CD4-positive, CD25-positive, alpha-beta regulatory T cell (primary cell): Measurements from ENCODE around the gene ADM. TPM values are rescaled to one million over a fixed set of nuclear protein-coding genes. Genes with fewer than 3 reads are reported as not detected.

Source experiments
- ATAC-seq, 2 donors: fragments of 150-1000 bp; cut with Tn5 transposase; one replicate each; pipeline ENCODE4 v1.10.0; 2021; ENCODE audit warnings: low read depth in 2 of 2, moderate number of reproducible peaks in 2 of 2, moderate library complexity in 1 of 2
- DNase-seq, 3 donors: peaks; one replicate each; pipeline versions ENCODE4 v3.0.0 to v3.0.0-alpha.2; 2012 to 2022; ENCODE audit warnings: mixed read lengths in 1 of 3
- H3K27ac ChIP-seq: one replicate; pipeline ENCODE4 v1.7.0; 2013; ENCODE audit warnings: mild to moderate bottlenecking, low read length; ENCODE audit not compliant: insufficient read depth, poor library complexity, severe bottlenecking
- H3K27me3 ChIP-seq: one replicate; pipeline ENCODE4 v1.7.0; 2013; ENCODE audit warnings: low read length; ENCODE audit not compliant: control insufficient read depth, insufficient read depth
- H3K36me3 ChIP-seq: one replicate; pipeline ENCODE4 v1.7.0; 2013; ENCODE audit warnings: mild to moderate bottlenecking, low read length, moderate library complexity; ENCODE audit not compliant: control insufficient read depth, insufficient read depth
- H3K4me1 ChIP-seq: 2 replicates; pipeline ENCODE4 v1.7.0; 2013; ENCODE audit warnings: mild to moderate bottlenecking, low read length; ENCODE audit not compliant: insufficient read depth, control insufficient read depth, poor library complexity, severe bottlenecking
- H3K4me3 ChIP-seq: one replicate; pipeline ENCODE4 v1.7.0; 2013; ENCODE audit warnings: low read depth, mild to moderate bottlenecking, low read length, moderate library complexity
- H3K9me3 ChIP-seq, 2 experiments: 1 replicate in 1 of 2; 2 replicates in 1 of 2; pipeline ENCODE4 v1.7.0; 2013; ENCODE audit warnings: low read length in 2 of 2, mild to moderate bottlenecking in 1 of 2, moderate library complexity in 1 of 2; ENCODE audit not compliant: control insufficient read depth in 2 of 2
- H3K27ac Mint-ChIP-seq, 3 donors: one replicate each; pipeline ENCODE4 v1.8.0; 2020 to 2022; ENCODE audit warnings: mild to moderate bottlenecking in 3 of 3, mixed read lengths in 3 of 3, moderate library complexity in 2 of 3
- H3K27me3 Mint-ChIP-seq: one replicate; pipeline ENCODE4 v1.8.0; 2022; ENCODE audit warnings: mild to moderate bottlenecking, mixed read lengths
- H3K36me3 Mint-ChIP-seq: one replicate; pipeline ENCODE4 v1.8.0; 2020; ENCODE audit warnings: mixed read lengths
- H3K4me1 Mint-ChIP-seq, 4 donors: one replicate each; pipeline ENCODE4 v1.8.0; 2020 to 2022; ENCODE audit warnings: mixed read lengths in 4 of 4, mild to moderate bottlenecking in 1 of 4
- H3K4me3 Mint-ChIP-seq, 4 donors: one replicate each; pipeline ENCODE4 v1.8.0; 2020 to 2022; ENCODE audit warnings: mild to moderate bottlenecking in 4 of 4, mixed read lengths in 4 of 4, moderate library complexity in 3 of 4
- H3K9me3 Mint-ChIP-seq, 7 donors: one replicate each; pipeline ENCODE4 v1.8.0; 2020 to 2022; ENCODE audit warnings: mixed read lengths in 7 of 7, mild to moderate bottlenecking in 3 of 7, moderate library complexity in 2 of 7
- polyA plus RNA-seq, 4 donors: library from polyadenylated mRNA; unstranded; fragments of 300-500 nt; fragmentation: Illumina TruSeq; gene quantifications; one replicate each; pipeline ENCODE4 v1.2.3, GENCODE V29; 2021
- total RNA-seq: library from RNA; stranded (reverse); gene quantifications from one replicate; pipeline ENCODE4 v1.2.3, GENCODE V29; 2022

Gene ADM
- total and polyA plus RNA-seq, 5 donors from 2014 or later: 0.39 TPM; not detected in 4

DNA sequence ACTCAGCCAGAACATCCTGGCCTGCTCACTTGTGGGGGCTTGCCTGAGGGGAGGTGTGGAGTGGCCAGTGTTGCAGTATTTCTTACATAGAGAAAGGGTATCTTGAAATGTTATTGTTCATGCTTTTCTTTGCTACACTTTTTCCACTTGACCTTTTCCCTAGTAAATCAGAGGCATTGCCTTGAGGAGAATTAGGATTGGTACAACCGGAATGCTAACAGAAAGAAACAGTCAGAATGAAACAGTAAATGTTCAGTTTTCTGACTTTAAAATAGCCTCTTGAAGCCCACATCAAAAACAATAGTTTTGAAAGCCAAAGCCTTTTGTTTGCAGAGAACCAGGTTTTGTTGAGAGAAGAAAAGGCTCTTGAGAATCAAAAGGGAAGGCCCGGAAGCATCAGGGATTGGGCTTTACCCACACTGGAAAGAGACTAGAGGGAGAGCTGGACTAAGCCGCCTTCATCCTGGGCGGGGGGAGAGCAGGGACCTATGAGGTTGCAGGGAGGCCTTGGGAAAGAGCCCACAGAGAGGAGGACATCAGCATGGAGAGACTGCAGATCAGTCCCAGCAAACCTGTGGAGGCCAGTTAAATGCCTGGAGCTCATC is 12.4 kb downstream of the ADM start:
- Histone ChIP-seq H3K27ac (no peak overlapping the region), H3K36me3 (no peaks in the 10 kb centered on the region), H3K9me3 (no peaks in the 10 kb centered on the region), H3K27me3 (peaks cover 13% of the 10 kb centered on the region), H3K4me1 (no peaks in the 10 kb centered on the region), H3K4me3 (no peak overlapping the region)
- Mint-ChIP-seq H3K36me3 (no peaks in the 10 kb centered on the region), H3K4me1 (peaks cover 0 to 2% (median 0%) of the 10 kb centered on the region in 4 donors), H3K27me3 (peaks cover 32% of the 10 kb centered on the region), H3K27ac (no peak overlapping the region), H3K9me3 (no peaks in the 10 kb centered on the region), H3K4me3 (no peak overlapping the region)
- no peak for DNase-seq
- ATAC-seq: no peak

DNA sequence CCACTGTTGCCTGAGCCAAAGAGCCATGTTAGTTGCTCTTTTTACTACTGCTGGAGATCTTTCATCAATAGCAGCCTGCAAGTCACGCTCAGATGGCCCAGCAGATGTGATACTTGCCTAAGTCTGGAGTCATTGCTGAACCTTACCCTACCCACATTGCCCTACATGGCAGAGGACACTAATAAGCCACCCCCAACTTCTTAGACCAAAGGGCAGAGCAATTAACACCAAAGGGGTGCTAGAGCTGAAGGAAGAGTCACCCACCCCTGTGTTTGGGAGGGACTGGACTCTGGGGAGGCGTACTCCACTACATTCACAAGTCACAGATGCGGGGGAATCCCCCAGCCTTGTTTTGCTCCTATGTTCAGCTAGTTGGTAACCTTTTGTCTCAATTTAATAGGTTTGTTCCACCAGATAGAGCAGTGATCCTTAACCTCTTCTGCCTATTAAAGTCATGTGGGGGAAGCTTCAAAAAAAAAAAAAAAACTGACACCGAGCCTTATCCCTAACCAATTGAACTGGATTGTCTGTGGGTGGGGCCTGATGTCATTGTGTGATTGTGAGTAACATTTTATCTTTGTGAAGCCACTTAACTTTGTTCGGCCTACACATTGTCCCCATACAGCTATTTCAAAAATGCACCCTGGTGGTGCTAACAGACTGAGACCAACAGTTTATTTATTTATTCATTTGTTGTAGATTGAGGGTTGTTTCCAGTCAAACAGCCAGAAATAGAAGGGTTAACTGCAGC is 13.1 kb downstream of the ADM start:
- no peaks in the 10 kb centered on the region for H3K36me3 ChIP-seq
- Mint-ChIP-seq H3K9me3 (no peaks in the 10 kb centered on the region), H3K36me3 (no peaks in the 10 kb centered on the region), H3K4me3 (no peak overlapping the region), H3K4me1 (peaks cover 0 to 4% (median 0%) of the 10 kb centered on the region in 4 donors), H3K27ac (no peak overlapping the region), H3K27me3 (peaks cover 25% of the 10 kb centered on the region)
- H3K4me1 ChIP-seq: no peaks in the 10 kb centered on the region
- no peak for DNase-seq
- H3K4me3 ChIP-seq: no peak overlapping the region
- H3K9me3 ChIP-seq: no peaks in the 10 kb centered on the region
- peaks cover 12% of the 10 kb centered on the region for H3K27me3 ChIP-seq
- ATAC-seq: peak in 1 of 2 donors; percentile 40
- no peak overlapping the region for H3K27ac ChIP-seq

DNA sequence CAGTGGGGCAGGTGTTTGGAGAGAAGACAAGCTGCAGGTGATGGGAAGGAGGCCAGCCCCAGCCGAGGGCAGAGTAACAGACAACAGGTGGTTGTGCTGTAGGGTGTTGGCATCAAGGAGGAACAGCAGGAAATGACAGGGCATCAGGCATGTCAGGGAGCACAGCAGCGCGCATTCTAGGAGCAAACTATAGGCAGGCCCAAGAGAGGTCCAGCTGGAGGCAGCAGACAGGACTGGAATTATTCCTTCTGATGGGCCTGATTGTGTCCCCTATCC is 13.6 kb downstream of the ADM start:
- no peak overlapping the region for H3K4me3 ChIP-seq
- H3K4me1 ChIP-seq: no peaks in the 10 kb centered on the region
- Mint-ChIP-seq H3K4me1 (peaks cover 0 to 4% (median 0%) of the 10 kb centered on the region in 4 donors), H3K36me3 (no peaks in the 10 kb centered on the region), H3K9me3 (no peaks in the 10 kb centered on the region), H3K27me3 (peaks cover 23% of the 10 kb centered on the region), H3K27ac (no peak overlapping the region), H3K4me3 (no peak overlapping the region)
- DNase-seq (no peak), ATAC-seq (no peak)
- H3K36me3 ChIP-seq: no peaks in the 10 kb centered on the region
- peaks cover 12% of the 10 kb centered on the region for H3K27me3 ChIP-seq
- no peaks in the 10 kb centered on the region for H3K9me3 ChIP-seq
- no peak overlapping the region for H3K27ac ChIP-seq

DNA sequence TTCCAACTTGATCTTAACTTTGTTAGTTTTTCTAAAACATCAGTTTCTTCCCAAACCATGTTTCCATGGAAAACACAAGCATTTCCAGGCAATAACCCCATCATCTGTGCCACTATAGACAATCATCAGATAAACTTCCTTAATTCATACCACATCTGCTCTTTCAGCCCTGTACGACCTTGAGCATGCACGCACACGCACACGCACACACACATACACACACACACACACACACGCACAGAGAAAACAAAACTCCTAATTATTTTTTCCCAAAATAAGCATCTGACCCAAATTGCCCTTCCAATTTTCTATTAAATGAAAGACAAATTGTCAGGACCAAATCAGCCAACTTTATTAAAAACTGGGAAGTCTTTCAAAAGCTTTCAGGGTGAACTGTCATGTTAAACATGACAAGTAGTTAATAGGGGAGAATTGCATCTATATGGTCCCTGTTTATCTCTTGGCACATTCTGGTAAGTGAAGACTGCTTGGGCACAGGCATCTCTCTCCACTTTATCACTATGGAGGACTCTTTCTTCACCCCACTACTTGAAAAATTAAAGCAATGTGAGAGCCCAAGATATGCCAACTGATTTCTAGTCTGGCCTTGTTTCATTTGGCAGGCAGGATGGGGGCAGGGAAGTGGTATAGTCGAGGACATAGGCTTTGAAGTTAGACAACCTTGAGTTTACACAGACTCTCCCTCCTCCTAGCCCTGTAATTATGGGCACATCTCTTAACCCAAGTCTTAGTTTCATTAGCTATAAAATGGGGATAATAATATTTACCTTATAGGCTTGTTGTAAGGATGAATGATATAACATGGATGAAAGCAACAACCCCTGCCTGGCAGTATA is 15.1 kb downstream of the ADM start:
- DNase-seq (no peak), ATAC-seq (no peak)
- peaks cover 0 to 4% (median 0%) of the 10 kb centered on the region in 4 donors for H3K4me1 Mint-ChIP-seq
- H3K36me3 Mint-ChIP-seq: no peaks in the 10 kb centered on the region
- Histone ChIP-seq H3K27me3 (peaks cover 10% of the 10 kb centered on the region), H3K4me3 (no peak overlapping the region), H3K4me1 (no peaks in the 10 kb centered on the region), H3K36me3 (no peaks in the 10 kb centered on the region), H3K27ac (no peak overlapping the region), H3K9me3 (no peaks in the 10 kb centered on the region)
- no peaks in the 10 kb centered on the region for H3K9me3 Mint-ChIP-seq
- H3K27me3 Mint-ChIP-seq: peaks cover 26% of the 10 kb centered on the region
- no peak overlapping the region for H3K4me3 Mint-ChIP-seq
- H3K27ac Mint-ChIP-seq: no peak overlapping the region

DNA sequence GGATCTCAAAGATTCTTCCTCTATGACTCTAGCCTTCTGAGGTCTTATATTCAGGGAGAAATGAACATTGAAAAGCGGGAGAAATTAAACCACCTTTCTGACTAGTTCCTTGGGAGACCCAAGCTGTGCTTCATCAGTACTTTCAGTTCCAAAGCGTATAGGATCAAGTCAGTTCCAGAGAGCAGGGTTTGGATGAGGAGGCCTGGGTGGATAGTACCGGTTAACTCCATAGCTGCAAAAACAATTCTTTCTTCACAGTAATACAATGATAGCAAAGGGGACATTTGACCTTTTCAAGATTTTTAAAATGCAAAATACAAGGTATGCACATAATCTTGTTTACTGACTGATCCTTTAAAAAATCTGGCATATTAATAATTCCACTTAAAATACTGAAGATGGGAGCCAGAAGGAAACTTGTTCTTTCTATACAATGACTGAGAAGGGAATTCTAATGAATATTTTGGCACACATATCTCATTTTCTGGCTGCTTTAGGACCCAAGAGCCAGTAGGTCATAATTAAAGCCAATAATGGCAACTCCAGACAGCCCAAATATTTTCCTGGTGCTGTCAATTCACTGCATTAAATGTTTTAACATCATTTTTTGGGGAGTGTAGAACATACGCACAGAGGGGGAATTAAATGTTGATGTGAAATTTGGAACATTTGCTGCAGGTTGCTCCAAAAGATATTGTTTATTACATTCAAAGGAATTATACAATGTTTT is 16.0 kb downstream of the ADM start:
- H3K27me3 Mint-ChIP-seq: peaks cover 26% of the 10 kb centered on the region
- H3K36me3 Mint-ChIP-seq: no peaks in the 10 kb centered on the region
- H3K27ac Mint-ChIP-seq: no peak overlapping the region
- no peak overlapping the region for H3K4me3 Mint-ChIP-seq
- ATAC-seq: no peak
- H3K27me3 ChIP-seq: peaks cover 9% of the 10 kb centered on the region
- peaks cover 0 to 4% (median 0%) of the 10 kb centered on the region in 4 donors for H3K4me1 Mint-ChIP-seq
- DNase-seq: no peak
- H3K9me3 Mint-ChIP-seq: no peaks in the 10 kb centered on the region
- no peaks in the 10 kb centered on the region for H3K4me1 ChIP-seq
- H3K36me3 ChIP-seq: no peaks in the 10 kb centered on the region
- H3K4me3 ChIP-seq: no peak overlapping the region
- no peaks in the 10 kb centered on the region for H3K9me3 ChIP-seq
- no peak overlapping the region for H3K27ac ChIP-seq

DNA sequence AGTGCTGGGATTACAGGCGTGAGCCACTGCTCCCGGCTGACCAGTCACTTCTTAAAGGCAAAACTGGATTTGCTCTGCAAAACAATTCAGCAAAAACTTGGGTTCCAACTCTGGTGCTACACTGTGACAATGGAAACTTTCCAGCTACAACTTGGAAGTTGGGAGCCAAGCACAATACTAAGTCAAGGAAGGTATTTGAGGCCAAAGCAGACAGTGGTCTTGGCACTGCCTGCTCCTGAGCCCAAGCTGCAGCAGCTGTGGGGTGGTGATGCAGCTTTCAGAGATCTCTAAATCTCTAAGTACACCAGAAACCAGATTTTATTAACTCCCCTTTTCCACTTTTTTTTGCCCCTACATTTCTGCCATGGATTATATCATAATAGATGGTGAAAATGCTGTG is 17.5 kb downstream of the ADM start:
- Mint-ChIP-seq H3K27me3 (peaks cover 19% of the 10 kb centered on the region), H3K9me3 (no peaks in the 10 kb centered on the region), H3K27ac (peak overlapping the region; percentile 28 to 74 (median 70)), H3K4me3 (no peak overlapping the region), H3K36me3 (no peaks in the 10 kb centered on the region), H3K4me1 (peaks cover 0 to 4% (median 0%) of the 10 kb centered on the region in 4 donors)
- Histone ChIP-seq H3K27ac (no peak overlapping the region), H3K4me3 (no peak overlapping the region), H3K27me3 (peaks cover 5% of the 10 kb centered on the region), H3K36me3 (no peaks in the 10 kb centered on the region), H3K4me1 (no peaks in the 10 kb centered on the region), H3K9me3 (no peaks in the 10 kb centered on the region)
- DNase-seq: no peak
- ATAC-seq: no peak
